B cell (primary cell): ENCODE measurements around the gene SPATA3. TPM values are rescaled to one million over a fixed set of nuclear protein-coding genes. Genes with fewer than 3 reads are reported as not detected.

Source experiments
- ATAC-seq: fragments of 200-7000 bp; cut with Tn5 transposase; one replicate; pipeline ENCODE4 v1.10.0; 2021; ENCODE audit warnings: low read depth, mild to moderate bottlenecking, moderate number of reproducible peaks, moderate library complexity
- CTCF ChIA-PET: fragments of 350-600 bp; sonication (Branson Sonifier 250); formaldehyde crosslinking; loops from one replicate; lab custom pipeline; 2021; ENCODE audit warnings: antibody characterized with exemption, inconsistent platforms; lab: Charles Lee
- POLR2A ChIA-PET: fragments of 350-600 bp; sonication (Branson Sonifier 250); formaldehyde crosslinking; loops from one replicate; lab custom pipeline; 2021; ENCODE audit warnings: antibody characterized with exemption; lab: Charles Lee
- DNase-seq: peaks from one replicate; pipeline ENCODE4 v3.0.0; 2013
- H2AFZ ChIP-seq: 2 replicates; pipeline ENCODE4 v1.6.1; 2012; ENCODE audit warnings: mild to moderate bottlenecking, low read depth, low read length; ENCODE audit not compliant: insufficient read depth, poor library complexity, severe bottlenecking
- H3K27ac ChIP-seq, 2 donors: 1 replicate in 1 of 2; 2 replicates in 1 of 2; pipeline ENCODE4 v1.5.1; 2012 to 2013; ENCODE audit warnings: low read length in 2 of 2, mild to moderate bottlenecking in 2 of 2, moderate library complexity in 1 of 2
- H3K27me3 ChIP-seq, 4 experiments: fragments of 200-600 bp in 1 of 4; sonication (generic) in 1 of 4; replicated peaks in 1 of 4; 1 replicate in 2 of 4; 2 replicates in 2 of 4; pipeline versions ENCODE4 v1.6.1 to v1.7.0; 2013 to 2016; ENCODE audit warnings: low read length in 3 of 4, mild to moderate bottlenecking in 2 of 4, mixed read lengths in 1 of 4, moderate library complexity in 1 of 4; ENCODE audit not compliant: insufficient read depth in 4 of 4, control insufficient read depth in 3 of 4; ENCODE audit errors: control extremely low read depth in 1 of 4
- H3K36me3 ChIP-seq, 2 experiments: replicated peaks in 1 of 2; 1 replicate in 1 of 2; 2 replicates in 1 of 2; pipeline versions ENCODE4 v1.6.1 to v1.7.1; 2013; ENCODE audit warnings: low read length in 1 of 2; ENCODE audit not compliant: insufficient read depth in 2 of 2, control insufficient read depth in 1 of 2; ENCODE audit errors: control extremely low read depth in 1 of 2, extremely low read depth in 1 of 2
- H3K4me1 ChIP-seq, 2 donors: fragments of 200-600 bp in 1 of 2; sonication (generic) in 1 of 2; 1 replicate in 1 of 2; 2 replicates in 1 of 2; pipeline versions ENCODE4 v1.5.1 to v1.6.1; 2013 to 2017; ENCODE audit warnings: low read length in 2 of 2; ENCODE audit not compliant: control insufficient read depth in 2 of 2, insufficient read depth in 2 of 2
- H3K4me2 ChIP-seq: replicated peaks from 2 replicates; pipeline ENCODE3; 2012; ENCODE audit warnings: mild to moderate bottlenecking, low read depth, low read length; ENCODE audit not compliant: poor library complexity, severe bottlenecking
- H3K4me3 ChIP-seq, 5 experiments: fragments of 200-600 bp in 1 of 5; sonication (generic) in 1 of 5; 1 replicate in 3 of 5; 2 replicates in 2 of 5; pipeline versions ENCODE4 v1.5.1 to v1.7.0; 2011 to 2016; ENCODE audit warnings: low read length in 4 of 5, mild to moderate bottlenecking in 4 of 5, low read depth in 2 of 5, control low read depth in 1 of 5, moderate library complexity in 1 of 5; ENCODE audit not compliant: insufficient read depth in 1 of 5; ENCODE audit errors: control extremely low read depth in 1 of 5, extremely low read depth in 1 of 5
- H3K79me2 ChIP-seq: fragments of 200-600 bp; sonication (generic); one replicate; pipeline ENCODE4 v1.6.0; 2016; ENCODE audit warnings: low read length; ENCODE audit not compliant: control insufficient read depth, insufficient read depth
- H3K9ac ChIP-seq: fragments of 200-600 bp; sonication (generic); 2 replicates; pipeline ENCODE4 v1.6.1; 2017; ENCODE audit warnings: mild to moderate bottlenecking, low read length, moderate library complexity
- H3K9me3 ChIP-seq, 3 donors: one replicate each; pipeline versions ENCODE4 v1.6.1 to v1.7.1; 2013; ENCODE audit warnings: low read length in 2 of 3; ENCODE audit not compliant: control insufficient read depth in 2 of 3, insufficient read depth in 1 of 3; ENCODE audit errors: control extremely low read depth in 1 of 3
- H4K20me1 ChIP-seq: 2 replicates; pipeline ENCODE4 v1.6.0; 2012; ENCODE audit warnings: mild to moderate bottlenecking, low read length; ENCODE audit not compliant: insufficient read depth, control insufficient read depth, poor library complexity, severe bottlenecking
- H3K27ac Mint-ChIP-seq: one replicate; pipeline ENCODE4 v1.8.0; 2021; ENCODE audit warnings: mixed read lengths
- H3K27me3 Mint-ChIP-seq: one replicate; pipeline ENCODE4 v1.8.0; 2021; ENCODE audit warnings: mixed read lengths
- H3K4me1 Mint-ChIP-seq: one replicate; pipeline ENCODE4 v1.8.0; 2021; ENCODE audit warnings: mixed read lengths
- H3K4me3 Mint-ChIP-seq: one replicate; pipeline ENCODE4 v1.8.0; 2021; ENCODE audit warnings: mixed read lengths
- H3K9me3 Mint-ChIP-seq: one replicate; pipeline ENCODE4 v1.8.0; 2022; ENCODE audit warnings: mixed read lengths; ENCODE audit not compliant: insufficient read depth
- CTCF ChIP-seq: fragments of 200-600 bp; IDR thresholded peaks from one replicate; pipeline ENCODE4 v1.8.0; 2022; ENCODE audit warnings: antibody characterized with exemption, mild to moderate bottlenecking
- EZH2 ChIP-seq: IDR thresholded peaks from 2 replicates; pipeline ENCODE4 v1.6.1; 2012; ENCODE audit warnings: borderline replicate concordance, low read depth, mild to moderate bottlenecking, moderate library complexity, low read length; ENCODE audit not compliant: insufficient read depth, poor library complexity, severe bottlenecking
- WGBS: methylation state at CpG from one replicate; pipeline ENCODE4 v1.1.5; 2013; ENCODE audit warnings: missing lambda C conversion rate; ENCODE audit not compliant: insufficient coverage; 5-methylcytosine and 5-hydroxymethylcytosine counted together
- intact Hi-C: fragments of 100-400 bp; cut with micrococcal nuclease; formaldehyde crosslinking; loops from one replicate; pipeline ENCODE4 v1.10.0; 2022
- polyA plus RNA-seq: library from polyadenylated mRNA; depleted of rRNA; stranded (reverse); fragments of >200 nt; gene quantifications from 2 replicates; pipeline ENCODE4 v1.2.3, GENCODE V29; 2012
- total RNA-seq, 2 donors: library from RNA; stranded (reverse); fragments of 120-200 nt in 1 of 2; gene quantifications; 1 replicate in 1 of 2; 2 replicates in 1 of 2; pipeline versions ENCODE4 v1.2.3 to v1.2.4, GENCODE V29; 2013 to 2022

SPATA3 gene
- total and polyA plus RNA-seq, 2 donors (not counting 1 experiment from before 2014, with no cell fraction given): not detected

DNA sequence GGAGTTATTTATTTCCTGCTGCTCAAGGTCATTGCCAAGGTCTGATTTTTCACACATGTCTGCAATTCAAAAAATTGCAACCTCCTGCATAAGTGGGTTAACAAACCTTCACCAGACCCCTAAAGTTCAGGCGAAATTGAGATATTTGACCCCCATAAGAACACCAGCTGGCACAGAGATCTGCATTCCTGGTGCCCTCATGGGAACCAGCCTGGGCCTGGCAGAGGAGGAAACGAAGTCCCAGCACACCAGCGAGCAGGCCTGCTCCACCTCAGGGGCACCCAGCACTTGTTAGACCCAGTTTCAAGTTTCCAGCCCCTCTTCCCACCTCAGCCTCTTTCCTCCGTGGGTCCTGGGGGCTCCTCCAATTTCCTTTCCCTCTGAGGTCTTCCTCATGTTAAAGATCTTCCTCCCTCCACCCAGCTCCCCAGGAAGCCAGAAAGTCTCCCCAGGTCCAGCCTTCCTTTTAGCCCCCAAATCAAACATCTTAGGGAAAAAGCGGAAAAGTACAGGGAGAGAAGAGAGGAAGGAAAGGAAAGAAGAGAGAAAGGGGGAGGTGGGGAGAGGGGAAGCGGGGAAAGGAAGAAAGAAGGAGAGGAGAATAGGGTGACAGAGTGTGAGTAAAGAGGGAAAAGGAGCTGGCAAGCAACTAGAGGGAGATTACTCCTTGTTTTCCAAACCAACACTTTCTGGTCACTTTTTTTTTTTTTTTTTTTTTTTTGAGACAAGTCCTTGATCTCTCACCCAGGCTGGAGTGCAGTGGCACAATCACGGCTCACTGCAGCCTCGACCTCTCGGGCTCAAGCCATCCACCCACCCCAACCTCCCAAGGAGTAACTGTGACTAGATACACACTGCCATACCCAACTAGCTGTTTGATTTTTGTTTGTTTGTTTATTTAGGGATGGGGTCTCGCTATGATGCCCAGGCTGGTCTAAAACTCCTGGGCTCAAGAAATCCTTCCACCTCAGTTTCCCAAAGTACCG is 37.5 kb downstream of the SPATA3 start:
- no peak for TF ChIP-seq CTCF
- no peak for TF ChIP-seq EZH2
- peaks cover 0 to 4% (median 0%) of the 10 kb centered on the region in 3 donors for H3K9me3 ChIP-seq
- peaks cover 0 to 28% (median 12%) of the 10 kb centered on the region in 4 experiments for H3K27me3 ChIP-seq
- H3K36me3 ChIP-seq: no peaks in the 10 kb centered on the region
- Mint-ChIP-seq H3K4me1 (peaks cover 12% of the 10 kb centered on the region), H3K27ac (no peak overlapping the region), H3K9me3 (no peaks in the 10 kb centered on the region), H3K4me3 (no peak overlapping the region), H3K27me3 (peaks cover 25% of the 10 kb centered on the region)
- no peak overlapping the region for H3K4me2 ChIP-seq
- no peak for ATAC-seq
- POLR2A ChIA-PET: no interaction called here
- CTCF ChIA-PET: no interaction called here
- no peak overlapping the region for H3K27ac ChIP-seq
- intact Hi-C loops: no loop called here
- no peak overlapping the region for H2AFZ ChIP-seq
- no peaks in the 10 kb centered on the region for H3K79me2 ChIP-seq
- no peak for DNase-seq
- peaks cover 14 to 16% of the 10 kb centered on the region in 2 donors for H3K4me1 ChIP-seq
- H4K20me1 ChIP-seq: no peaks in the 10 kb centered on the region
- no peak overlapping the region for H3K9ac ChIP-seq
- WGBS: 74% methylated on average over 4 of the region's 11 CpGs
- H3K4me3 ChIP-seq: no peak overlapping the region

DNA sequence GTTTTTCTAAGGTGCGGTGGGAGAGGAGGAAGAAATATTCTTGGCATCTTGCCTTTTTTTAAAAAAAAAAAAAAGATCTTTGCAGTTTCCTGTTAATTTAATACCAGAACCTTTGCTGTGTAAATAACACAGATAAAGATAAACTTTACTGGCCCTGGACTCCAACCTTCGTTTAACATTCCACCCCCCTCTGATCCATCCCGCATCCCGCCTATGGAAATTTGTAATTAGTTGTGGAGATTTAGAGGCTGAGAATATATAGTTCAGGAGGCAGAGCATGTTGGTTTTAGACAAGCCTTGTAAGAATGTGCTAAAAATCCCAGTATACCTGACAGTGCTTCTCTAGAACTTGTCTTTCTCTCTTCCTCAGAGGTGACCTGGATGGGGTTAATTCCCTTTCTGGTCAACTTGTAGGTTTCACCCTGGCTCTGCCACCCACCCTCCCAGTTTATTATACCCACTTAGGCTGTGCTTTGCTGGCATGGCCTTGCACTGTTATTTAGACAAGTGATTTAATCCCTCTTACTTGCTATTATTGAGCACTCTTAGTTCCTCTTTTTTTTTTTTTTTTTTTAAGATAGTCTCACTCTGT is 38.5 kb downstream of the SPATA3 start:
- ChIA-PET CTCF (interaction anchor here (0.9 kb wide), 1 partner anchor 18 kb away, joined by 3 read pairs; no protein-coding TSS in a partner anchor), POLR2A (no interaction called here)
- no peaks in the 10 kb centered on the region for H4K20me1 ChIP-seq
- peak; percentile 49 for DNase-seq
- no peaks in the 10 kb centered on the region for H3K9me3 ChIP-seq
- H3K4me1 ChIP-seq: peaks cover 14 to 16% of the 10 kb centered on the region in 2 donors
- no peak overlapping the region for H3K27ac ChIP-seq
- no peak overlapping the region for H3K27ac Mint-ChIP-seq
- no peak overlapping the region for H3K4me3 ChIP-seq
- H3K36me3 ChIP-seq: no peaks in the 10 kb centered on the region
- no peaks in the 10 kb centered on the region for H3K79me2 ChIP-seq
- H3K27me3 ChIP-seq: peaks cover 0 to 36% (median 15%) of the 10 kb centered on the region in 4 experiments
- peaks cover 12% of the 10 kb centered on the region for H3K4me1 Mint-ChIP-seq
- peak; percentile 67 for ATAC-seq
- TF ChIP-seq CTCF (no peak), EZH2 (no peak)
- no peak overlapping the region for H3K4me3 Mint-ChIP-seq
- WGBS: no CpG with 5 or more reads among the region's 4 CpGs
- no peak overlapping the region for H2AFZ ChIP-seq
- H3K9me3 Mint-ChIP-seq: no peaks in the 10 kb centered on the region
- intact Hi-C loops: no loop called here
- H3K9ac ChIP-seq: no peak overlapping the region
- H3K27me3 Mint-ChIP-seq: peaks cover 34% of the 10 kb centered on the region
- no peak overlapping the region for H3K4me2 ChIP-seq
